ENCODE results near the gene AGPAT1. TPM values are rescaled to one million over a fixed set of nuclear protein-coding genes. Genes with fewer than 3 reads are reported as not detected.

AGPAT1 gene
- polyA plus RNA-seq, 3 donors: 94.6 to 109 (median 102) TPM

DNA sequence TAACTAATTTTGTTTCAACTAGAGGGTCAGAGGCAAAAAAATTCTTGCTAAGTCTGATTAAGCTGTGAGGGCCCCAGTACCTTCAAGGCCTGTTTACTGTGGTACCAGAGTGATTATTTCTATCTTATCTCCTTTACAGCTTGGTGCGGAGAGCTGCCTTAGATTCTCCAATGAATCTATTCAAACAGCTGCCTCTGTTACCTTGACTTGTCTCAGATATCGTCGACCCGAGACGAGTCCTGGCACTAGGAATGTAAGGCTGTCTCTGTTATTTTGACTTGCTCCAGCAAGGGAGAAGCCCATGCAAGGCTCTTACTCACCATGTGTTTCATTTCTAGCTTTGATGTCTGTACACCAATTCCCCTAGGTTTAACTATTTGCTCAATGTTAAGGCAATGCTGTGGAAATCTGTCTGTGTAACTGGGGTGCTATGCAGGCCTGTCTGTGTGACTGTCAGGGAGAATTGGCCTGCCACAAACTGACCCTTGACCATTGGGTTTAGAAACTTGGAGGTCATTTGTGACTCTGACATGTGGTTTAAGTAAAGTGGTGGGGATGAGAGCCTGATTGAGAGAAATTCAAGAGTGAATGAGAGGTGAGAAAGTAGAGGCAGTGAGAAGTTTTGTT lies 35.4 kb downstream of the AGPAT1 start:
- no peak for DNase-seq (ENCODE audit: extremely low read depth in 1 of 11, low read depth in 9 of 11, low spot score in 4 of 11)

GRCh38 chr6:32139590-32139989 lies 36.3 kb downstream of the AGPAT1 start:
- no peak for DNase-seq (ENCODE audit: extremely low read depth in 1 of 11, low read depth in 9 of 11, low spot score in 4 of 11)

DNA sequence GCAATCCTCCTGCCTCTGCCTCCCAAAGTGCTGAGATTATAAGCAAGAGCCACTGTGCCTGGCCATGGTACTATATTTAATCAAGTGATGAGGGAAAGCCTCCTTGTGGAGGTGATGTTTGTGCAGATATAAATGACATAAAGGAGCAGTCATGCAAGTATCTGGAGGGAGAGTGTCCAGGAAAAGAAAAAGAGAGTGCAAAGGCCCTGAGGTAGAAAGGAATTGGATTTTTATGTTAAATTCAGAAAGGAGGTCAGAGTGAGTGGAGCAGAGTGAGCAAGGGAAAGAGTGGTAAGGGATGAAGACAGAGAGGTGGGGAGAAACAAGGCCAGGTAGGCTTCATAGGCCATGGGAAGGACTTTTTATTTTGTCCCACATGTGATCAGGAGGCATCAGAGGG lies 38.4 kb downstream of the AGPAT1 start:
- DNase-seq (ENCODE audit: extremely low read depth in 1 of 11, low read depth in 9 of 11, low spot score in 4 of 11): no peak

DNA sequence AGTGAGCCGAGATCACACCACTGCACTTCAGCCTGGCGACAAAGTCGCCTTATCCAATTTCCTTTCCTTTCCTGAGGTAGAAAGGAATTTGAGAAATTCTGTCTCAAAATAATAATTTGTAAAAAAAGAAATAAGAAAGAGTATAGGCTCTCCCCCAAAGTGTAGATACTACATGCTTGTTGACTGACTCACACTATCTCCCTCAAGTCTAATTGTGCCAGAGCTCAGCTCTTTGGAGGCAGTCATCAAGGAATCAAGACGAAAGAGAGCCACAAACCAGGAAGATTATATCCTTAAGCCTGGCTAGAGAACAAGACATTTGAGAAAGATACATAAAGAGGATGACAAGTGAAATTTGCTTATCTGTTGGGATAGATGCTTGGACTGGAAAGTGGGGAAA lies 42.1 kb downstream of the AGPAT1 start:
- no peak for DNase-seq (ENCODE audit: extremely low read depth in 1 of 11, low read depth in 9 of 11, low spot score in 4 of 11)

- no peak for DNase-seq (ENCODE audit: extremely low read depth in 1 of 11, low read depth in 9 of 11, low spot score in 4 of 11)
Measured at GRCh38 chr6:32132110-32132509, 43.8 kb downstream of the AGPAT1 start.

GRCh38 chr6:32131439-32131948 lies 44.4 kb downstream of the AGPAT1 start:
- DNase-seq (ENCODE audit: extremely low read depth in 1 of 11, low read depth in 9 of 11, low spot score in 4 of 11): no peak

- DNase-seq (ENCODE audit: extremely low read depth in 1 of 11, low read depth in 9 of 11, low spot score in 4 of 11): no peak
Measured at GRCh38 chr6:32129297-32130088, 46.4 kb downstream of the AGPAT1 start.

DNA sequence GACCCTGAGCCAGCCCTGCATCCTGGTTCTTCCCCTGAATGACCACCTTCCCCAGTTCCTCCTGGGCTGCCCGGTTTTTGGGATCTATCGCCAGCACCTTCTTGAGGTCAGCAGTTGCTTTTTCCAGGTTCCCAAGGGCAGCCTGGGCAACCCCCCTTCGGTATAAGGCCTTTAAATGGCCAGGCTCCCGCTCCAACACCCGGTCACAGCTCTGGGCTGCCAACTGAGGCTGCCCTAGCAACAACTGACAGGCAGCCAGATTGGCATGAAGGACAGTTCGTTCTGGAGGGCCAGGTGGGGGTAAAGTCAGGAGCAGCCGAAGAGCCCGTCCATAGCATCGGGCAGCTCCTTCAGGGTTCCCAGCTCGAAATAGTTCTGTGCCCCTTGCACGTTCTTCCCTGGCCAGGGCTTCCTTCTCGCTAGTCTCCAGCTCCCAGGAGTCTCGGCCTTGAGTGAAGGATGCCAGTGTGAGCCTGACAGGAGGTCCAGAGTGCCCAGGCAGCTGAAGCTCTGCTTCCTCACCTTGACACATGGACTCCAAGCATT lies 47.1 kb downstream of the AGPAT1 start:
- DNase-seq (ENCODE audit: extremely low read depth in 1 of 11, low read depth in 9 of 11, low spot score in 4 of 11): no peak

DNA sequence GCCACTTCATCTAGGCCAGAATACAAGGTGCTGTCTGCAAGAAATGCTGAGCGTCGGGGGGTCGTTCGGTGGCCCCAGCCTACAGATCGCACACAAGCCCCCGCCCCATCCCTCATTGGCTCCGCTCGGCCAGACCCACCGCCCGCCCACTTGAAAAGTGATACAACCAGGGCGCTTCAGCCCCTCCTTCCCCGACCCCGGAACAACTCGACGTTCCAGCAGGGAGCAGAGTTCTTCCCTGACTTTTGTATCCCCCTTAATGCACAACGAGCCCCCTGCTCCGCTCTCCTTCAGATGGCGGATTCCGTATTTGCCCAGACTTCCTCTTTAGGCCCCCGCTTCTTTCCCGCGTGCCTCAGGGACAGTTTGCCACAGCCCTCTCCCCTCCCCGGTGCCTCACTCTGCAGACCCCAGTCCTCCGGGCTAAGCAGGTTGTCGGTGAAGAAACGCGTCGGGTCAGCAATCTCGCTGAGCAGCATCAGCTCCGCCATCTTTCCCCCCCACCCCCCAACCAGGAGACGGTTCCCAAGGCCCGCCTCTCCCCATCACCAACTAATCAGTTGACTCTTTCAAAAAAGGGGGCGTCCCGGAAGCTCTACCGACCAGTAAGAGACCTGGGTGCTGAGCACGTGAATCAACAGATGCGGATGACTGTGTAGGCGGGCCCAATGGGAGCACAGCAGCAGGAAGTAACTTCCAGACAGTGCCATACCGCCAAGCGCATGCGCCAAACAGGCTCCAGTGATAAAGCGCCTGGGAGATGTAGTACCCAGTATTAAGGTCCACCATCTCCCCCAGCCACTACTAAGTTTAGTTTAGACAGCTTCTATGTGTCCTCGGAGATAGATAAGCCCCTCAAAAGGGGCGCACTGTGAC lies 47.9 kb downstream of the AGPAT1 start, which contains the start of gene ATF6B:
Gene ATF6B, minus strand, starts transcription at position 530 of the 876 bp plus-strand sequence. Its CDS starts 39 bp downstream, at position 491.
- DNase-seq (ENCODE audit: extremely low read depth in 1 of 11, low read depth in 9 of 11, low spot score in 4 of 11): peak; percentile 89 to 100 (median 98)

DNA sequence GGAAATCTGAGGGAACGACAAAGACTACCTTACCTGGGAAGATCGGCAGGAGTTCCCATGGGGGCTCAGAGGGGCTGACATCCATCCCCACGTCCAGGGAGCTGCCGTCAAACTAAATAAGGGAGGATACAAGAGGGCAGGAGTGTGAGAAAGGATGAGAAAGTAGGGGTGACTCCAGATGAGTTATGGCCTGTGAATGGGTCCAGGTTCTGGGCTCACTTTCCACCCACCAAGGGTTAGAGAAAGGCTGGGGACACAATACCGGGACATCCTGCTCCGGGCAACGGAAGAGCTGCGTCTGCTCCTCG lies 48.5 kb downstream of the AGPAT1 start:
- DNase-seq (ENCODE audit: extremely low read depth in 1 of 11, low read depth in 9 of 11, low spot score in 4 of 11): no peak

- DNase-seq (ENCODE audit: extremely low read depth in 1 of 11, low read depth in 9 of 11, low spot score in 4 of 11): no peak
Measured at GRCh38 chr6:32126880-32127279, 49.0 kb downstream of the AGPAT1 start.

DNA sequence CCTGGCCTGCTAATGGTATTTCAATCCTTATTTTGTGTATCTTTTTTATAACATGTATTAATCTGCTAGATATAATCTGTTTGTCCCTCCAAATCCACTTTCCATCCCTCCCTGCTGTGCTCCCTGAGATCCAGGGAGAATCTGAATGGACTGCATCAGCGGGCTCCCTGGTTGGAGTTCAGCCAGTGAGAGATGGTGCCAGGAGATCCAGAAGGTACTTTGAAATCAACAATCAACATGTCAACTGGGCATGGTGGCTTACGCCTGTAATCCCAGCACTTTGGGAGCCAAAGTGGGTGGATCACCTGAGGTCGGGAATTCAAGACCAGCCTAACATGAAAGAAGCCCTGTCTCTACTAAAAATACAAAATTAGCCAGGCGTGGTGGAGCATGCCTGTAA lies 52.2 kb downstream of the AGPAT1 start:
- no peak for DNase-seq (ENCODE audit: extremely low read depth in 1 of 11, low read depth in 9 of 11, low spot score in 4 of 11)

DNA sequence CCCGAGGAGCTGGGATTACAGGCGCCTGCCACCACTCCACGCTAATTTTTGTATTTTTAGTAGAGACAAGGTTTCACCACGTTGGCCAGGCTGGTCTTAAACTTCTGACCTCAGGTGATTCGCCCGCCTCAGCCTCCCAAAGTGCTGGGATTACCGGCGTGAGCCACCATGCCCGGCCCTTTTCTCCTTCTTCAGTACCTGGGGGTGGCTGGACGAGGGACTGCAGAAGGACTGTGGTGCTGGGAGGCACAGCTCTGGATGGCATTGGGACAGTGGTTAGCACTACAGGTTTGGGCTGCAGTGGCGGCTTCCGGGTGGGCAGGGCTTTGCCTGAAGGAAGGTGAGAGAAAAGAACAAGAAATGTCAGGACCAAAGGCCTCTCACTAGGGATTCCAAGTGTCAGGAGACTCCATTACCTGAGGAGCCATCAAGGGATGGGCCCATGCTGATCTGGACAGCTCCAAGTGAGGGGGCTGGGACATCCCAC lies 55.3 kb downstream of the AGPAT1 start:
- DNase-seq (ENCODE audit: extremely low read depth in 1 of 11, low read depth in 9 of 11, low spot score in 4 of 11): no peak

DNA sequence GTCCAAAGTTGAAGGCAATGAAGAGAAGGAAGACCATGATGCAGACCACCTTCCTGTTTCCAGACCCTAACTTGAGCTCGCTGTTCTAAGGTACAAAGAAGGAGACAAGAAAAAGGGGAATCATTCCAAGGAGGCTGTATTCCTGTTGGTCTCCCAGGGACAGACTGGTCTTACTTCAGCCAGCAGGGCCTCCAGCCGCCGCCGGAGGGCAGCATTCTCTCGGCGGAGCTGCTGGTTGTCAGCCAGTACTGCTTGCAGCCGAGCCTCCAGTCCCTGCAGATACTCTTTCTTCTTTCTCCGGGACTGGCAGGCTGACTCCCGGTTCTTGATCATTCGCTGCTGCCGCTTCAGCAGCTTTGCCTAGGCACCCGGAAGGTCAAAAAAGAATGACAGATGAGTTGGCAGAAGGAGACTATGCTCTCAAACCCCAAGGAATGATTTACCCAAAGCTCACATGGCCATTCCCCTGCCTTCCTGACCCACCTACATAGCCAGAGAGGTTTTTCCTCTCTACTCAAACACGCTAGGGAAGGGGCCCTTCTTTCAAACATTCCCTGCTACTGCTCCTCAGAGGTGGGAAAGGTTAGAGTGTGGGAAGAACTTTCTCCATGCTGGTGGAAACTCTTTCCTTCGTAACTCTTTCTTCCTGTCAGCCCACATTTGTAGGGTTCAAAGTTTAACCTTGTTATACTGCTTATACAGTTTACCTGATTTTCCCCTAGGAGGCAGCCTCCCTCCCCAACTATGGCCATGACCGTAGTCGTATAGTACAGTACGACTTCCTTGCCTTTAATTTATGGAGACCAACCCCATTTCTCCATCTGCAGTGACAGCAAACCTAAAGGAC lies 56.9 kb downstream of the AGPAT1 start:
- peak in 9 of 11 donors; percentile 64 to 80 (median 72) for DNase-seq (ENCODE audit: extremely low read depth in 1 of 11, low read depth in 9 of 11, low spot score in 4 of 11)
